GM19240 (cell line): ENCODE data around the gene POLR1C.

Experiments used
- DNase-seq: peaks from one replicate; pipeline ENCODE4 v3.0.0; 2011; ENCODE audit warnings: low spot score; ENCODE audit not compliant: insufficient read length

Gene POLR1C

DNA sequence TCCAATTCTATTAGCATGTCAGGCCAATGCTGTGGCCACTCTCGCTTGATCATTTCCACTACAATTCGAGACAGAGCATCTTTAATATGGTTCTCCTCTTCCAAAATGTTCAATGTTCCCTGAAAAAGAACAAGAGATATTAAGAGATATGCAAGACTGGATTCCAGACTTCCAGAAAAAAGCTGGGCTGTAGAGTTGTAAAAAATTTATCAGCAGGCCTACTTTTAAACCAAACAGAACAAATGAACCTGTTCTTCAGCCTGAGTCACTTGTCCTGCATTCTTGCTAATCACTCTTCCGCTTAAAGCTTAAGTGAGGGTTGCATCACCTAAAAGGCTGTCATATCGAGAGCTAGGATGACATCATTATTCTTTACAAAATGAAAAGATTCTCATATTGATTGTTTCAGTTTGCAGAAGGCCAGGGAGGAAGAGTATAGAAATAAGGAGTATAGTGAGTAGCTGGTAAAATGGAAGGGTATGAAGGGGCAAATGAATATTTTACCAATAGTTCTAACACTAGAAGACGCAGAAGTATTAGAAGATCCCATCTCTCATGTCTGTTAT lies 54.1 kb downstream of the POLR1C start:
- no peak for DNase-seq
